Measurements from ENCODE around the gene CACNA1D. TPM values are rescaled to one million over a fixed set of nuclear protein-coding genes. Genes with fewer than 3 reads are reported as not detected.

CACNA1D gene
- total and polyA plus RNA-seq, 2 donors (not counting 1 experiment from before 2014, with no cell fraction given), result 0.17 to 0.37 TPM

GRCh38 chr3:53808496-53808895, 314.1 kb downstream of the CACNA1D start:
- H3K4me2 ChIP-seq (ENCODE audit: extremely low read depth, insufficient read depth, low read length), result no peak overlapping the region
- no peak overlapping the region for H2AFZ ChIP-seq (ENCODE audit: low read length)
- no peaks in the 10 kb centered on the region for H3K36me3 ChIP-seq (ENCODE audit: control insufficient read depth, insufficient read depth, low read length)
- H3K4me1 ChIP-seq (ENCODE audit: control insufficient read depth, extremely low read depth, insufficient read depth, low read length), result peaks cover 16% of the 10 kb centered on the region
- H3K79me2 ChIP-seq (ENCODE audit: control insufficient read depth, insufficient read depth, low read length), result no peaks in the 10 kb centered on the region
- no peaks in the 10 kb centered on the region for H3K27me3 ChIP-seq (ENCODE audit: control insufficient read depth, insufficient read depth, low read length)
- no peaks in the 10 kb centered on the region for H4K20me1 ChIP-seq (ENCODE audit: control insufficient read depth, extremely low read depth, insufficient read depth, low read length)
- H3K9me3 ChIP-seq (ENCODE audit: control insufficient read depth, insufficient read depth, low read depth, low read length), result no peaks in the 10 kb centered on the region
- no peak overlapping the region for H3K9ac ChIP-seq (ENCODE audit: insufficient read depth, low read length)
- no peak overlapping the region for H3K27ac ChIP-seq (ENCODE audit: insufficient read depth, low read length)
- no peak for TF ChIP-seq EZH2 (IDR thresholded peaks at IDR 0.05; ENCODE audit: low read length, missing control alignments)
- TF ChIP-seq, protein P1, sequence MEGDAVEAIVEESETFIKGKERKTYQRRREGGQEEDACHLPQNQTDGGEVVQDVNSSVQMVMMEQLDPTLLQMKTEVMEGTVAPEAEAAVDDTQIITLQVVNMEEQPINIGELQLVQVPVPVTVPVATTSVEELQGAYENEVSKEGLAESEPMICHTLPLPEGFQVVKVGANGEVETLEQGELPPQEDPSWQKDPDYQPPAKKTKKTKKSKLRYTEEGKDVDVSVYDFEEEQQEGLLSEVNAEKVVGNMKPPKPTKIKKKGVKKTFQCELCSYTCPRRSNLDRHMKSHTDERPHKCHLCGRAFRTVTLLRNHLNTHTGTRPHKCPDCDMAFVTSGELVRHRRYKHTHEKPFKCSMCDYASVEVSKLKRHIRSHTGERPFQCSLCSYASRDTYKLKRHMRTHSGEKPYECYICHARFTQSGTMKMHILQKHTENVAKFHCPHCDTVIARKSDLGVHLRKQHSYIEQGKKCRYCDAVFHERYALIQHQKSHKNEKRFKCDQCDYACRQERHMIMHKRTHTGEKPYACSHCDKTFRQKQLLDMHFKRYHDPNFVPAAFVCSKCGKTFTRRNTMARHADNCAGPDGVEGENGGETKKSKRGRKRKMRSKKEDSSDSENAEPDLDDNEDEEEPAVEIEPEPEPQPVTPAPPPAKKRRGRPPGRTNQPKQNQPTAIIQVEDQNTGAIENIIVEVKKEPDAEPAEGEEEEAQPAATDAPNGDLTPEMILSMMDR (conservative IDR thresholded peaks at IDR 0.05 in 1 of 2, IDR thresholded peaks at IDR 0.05 in 1 of 2; ENCODE audit: low read depth in 1 of 2, low read length in 2 of 2), result no peak
- DNase-seq (ENCODE audit: low read depth in 2 of 2), result no peak
- H3K4me3 ChIP-seq (replicated peaks in 1 of 4; ENCODE audit: control extremely low read depth in 1 of 4, insufficient read depth in 1 of 4, low read depth in 3 of 4, low read length in 4 of 4), result no peak overlapping the region

DNA sequence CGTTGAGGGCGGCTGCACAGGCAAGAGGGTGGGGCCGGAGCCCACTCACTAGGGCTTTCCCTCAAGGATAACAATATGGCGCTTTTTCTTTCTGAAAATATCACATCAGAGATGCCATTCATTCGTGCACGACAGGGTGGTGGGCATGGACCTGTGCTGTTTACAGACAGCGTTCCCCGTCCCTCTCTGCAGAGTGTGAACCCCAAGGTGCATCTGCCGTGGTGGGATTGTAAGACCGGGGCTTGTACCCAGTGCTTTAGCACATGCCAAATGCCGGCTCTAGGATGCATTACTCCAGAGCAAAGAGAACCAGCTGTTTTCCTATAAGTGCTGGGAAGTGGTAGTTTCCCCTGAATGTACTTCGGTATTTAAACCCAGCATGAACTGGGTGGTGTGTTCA, 314.9 kb downstream of the CACNA1D start:
- no peak overlapping the region for H3K4me2 ChIP-seq (ENCODE audit: extremely low read depth, insufficient read depth, low read length)

DNA sequence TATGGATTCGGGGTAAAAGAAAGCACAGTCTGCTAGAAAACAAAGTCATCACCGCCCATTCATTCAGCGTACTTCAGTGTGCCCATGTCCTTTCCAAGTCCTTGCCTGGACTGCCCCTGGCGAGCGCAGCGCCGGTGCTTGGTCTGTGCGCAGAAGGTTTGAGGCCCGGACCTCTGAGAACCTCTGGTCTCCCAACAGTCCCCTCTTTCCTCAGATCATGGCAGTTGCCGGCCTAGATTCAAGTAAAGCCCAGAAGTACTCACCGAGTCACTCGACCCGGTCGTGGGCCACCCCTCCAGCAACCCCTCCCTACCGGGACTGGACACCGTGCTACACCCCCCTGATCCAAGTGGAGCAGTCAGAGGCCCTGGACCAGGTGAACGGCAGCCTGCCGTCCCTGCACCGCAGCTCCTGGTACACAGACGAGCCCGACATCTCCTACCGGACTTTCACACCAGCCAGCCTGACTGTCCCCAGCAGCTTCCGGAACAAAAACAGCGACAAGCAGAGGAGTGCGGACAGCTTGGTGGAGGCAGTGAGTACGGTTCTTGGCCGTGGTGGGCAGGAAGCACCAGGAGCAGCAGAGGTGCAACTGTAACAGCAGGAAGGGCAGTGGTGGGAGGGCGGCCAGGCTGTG, 315.5 kb downstream of the CACNA1D start:
- TF ChIP-seq, protein P1 (conservative IDR thresholded peaks at IDR 0.05 in 1 of 2, IDR thresholded peaks at IDR 0.05 in 1 of 2; ENCODE audit: low read depth in 1 of 2, low read length in 2 of 2), result no peak
- TF ChIP-seq EZH2 (IDR thresholded peaks at IDR 0.05; ENCODE audit: low read length, missing control alignments), result no peak
- H3K4me1 ChIP-seq (ENCODE audit: control insufficient read depth, extremely low read depth, insufficient read depth, low read length), result peaks cover 11% of the 10 kb centered on the region
- H3K4me3 ChIP-seq (replicated peaks in 1 of 4; ENCODE audit: control extremely low read depth in 1 of 4, insufficient read depth in 1 of 4, low read depth in 3 of 4, low read length in 4 of 4), result no peak overlapping the region
- H2AFZ ChIP-seq (ENCODE audit: low read length), result no peak overlapping the region
- no peak for DNase-seq (ENCODE audit: low read depth in 2 of 2)
- no peaks in the 10 kb centered on the region for H4K20me1 ChIP-seq (ENCODE audit: control insufficient read depth, extremely low read depth, insufficient read depth, low read length)
- no peak overlapping the region for H3K9ac ChIP-seq (ENCODE audit: insufficient read depth, low read length)
- H3K27ac ChIP-seq (ENCODE audit: insufficient read depth, low read length), result no peak overlapping the region
- no peaks in the 10 kb centered on the region for H3K79me2 ChIP-seq (ENCODE audit: control insufficient read depth, insufficient read depth, low read length)
- no peak overlapping the region for H3K4me2 ChIP-seq (ENCODE audit: extremely low read depth, insufficient read depth, low read length)
- H3K27me3 ChIP-seq (ENCODE audit: control insufficient read depth, insufficient read depth, low read length), result no peaks in the 10 kb centered on the region
- H3K9me3 ChIP-seq (ENCODE audit: control insufficient read depth, insufficient read depth, low read depth, low read length), result no peaks in the 10 kb centered on the region
- no peaks in the 10 kb centered on the region for H3K36me3 ChIP-seq (ENCODE audit: control insufficient read depth, insufficient read depth, low read length)

More for the DNA sequence above, 314.9 kb downstream of the CACNA1D start:
- no peak overlapping the region for H3K9ac ChIP-seq (ENCODE audit: insufficient read depth, low read length)
- TF ChIP-seq EZH2 (IDR thresholded peaks at IDR 0.05; ENCODE audit: low read length, missing control alignments), result no peak
- TF ChIP-seq, protein P1 (conservative IDR thresholded peaks at IDR 0.05 in 1 of 2, IDR thresholded peaks at IDR 0.05 in 1 of 2; ENCODE audit: low read depth in 1 of 2, low read length in 2 of 2), result no peak
- H3K36me3 ChIP-seq (ENCODE audit: control insufficient read depth, insufficient read depth, low read length), result no peaks in the 10 kb centered on the region
- no peaks in the 10 kb centered on the region for H3K9me3 ChIP-seq (ENCODE audit: control insufficient read depth, insufficient read depth, low read depth, low read length)
- H4K20me1 ChIP-seq (ENCODE audit: control insufficient read depth, extremely low read depth, insufficient read depth, low read length), result no peaks in the 10 kb centered on the region
- no peak overlapping the region for H3K27ac ChIP-seq (ENCODE audit: insufficient read depth, low read length)
- no peak for DNase-seq (ENCODE audit: low read depth in 2 of 2)
- no peak overlapping the region for H3K4me3 ChIP-seq (replicated peaks in 1 of 4; ENCODE audit: control extremely low read depth in 1 of 4, insufficient read depth in 1 of 4, low read depth in 3 of 4, low read length in 4 of 4)
- no peaks in the 10 kb centered on the region for H3K79me2 ChIP-seq (ENCODE audit: control insufficient read depth, insufficient read depth, low read length)
- no peaks in the 10 kb centered on the region for H3K27me3 ChIP-seq (ENCODE audit: control insufficient read depth, insufficient read depth, low read length)
- no peak overlapping the region for H2AFZ ChIP-seq (ENCODE audit: low read length)
- peaks cover 16% of the 10 kb centered on the region for H3K4me1 ChIP-seq (ENCODE audit: control insufficient read depth, extremely low read depth, insufficient read depth, low read length)
